Measurements from ENCODE around the gene PRPF4.

- TF ChIP-seq POLR2AphosphoS5 (IDR thresholded peaks at IDR 0.05; ENCODE audit: low read depth, low read length) = no peak
- no peak for TF ChIP-seq SIN3A (IDR thresholded peaks at IDR 0.05; ENCODE audit: borderline replicate concordance, insufficient read depth, low read length)
Measured at GRCh38 chr9:113315231-113315630, 39.8 kb downstream of the PRPF4 start.
